GM23338 (cell line): ENCODE measurements around the gene PROX2. TPM values are rescaled to one million over a fixed set of nuclear protein-coding genes. Genes with fewer than 3 reads are reported as not detected.

Experiments used
- polyA plus RNA-seq: library from polyadenylated mRNA; unstranded; fragments of >200 nt; fragmentation: Nextera tagmentation; extraction: Ambion mirVana; gene quantifications from 2 replicates; pipeline ENCODE4 v1.2.1, GENCODE V29; 2016
- total RNA-seq: library from RNA; depleted of rRNA; stranded (reverse); fragments of >200 nt; shearing (Covaris generic); gene quantifications from 2 replicates; pipeline ENCODE4 v1.2.3, GENCODE V29; 2014; rRNA removed

The PROX2 gene
- total and polyA plus RNA-seq, 2 experiments from 2014 or later: 0.06 TPM; not detected in 1

Other genes with a start within 250 kb of the PROX2 start
- 23.6 and 26.3 TPM in 2 replicates for gene AREL1, start 163.1 kb downstream of the PROX2 start, total RNA-seq
- 6.8 and 7.5 TPM in 2 replicates for gene AREL1, start 163.1 kb downstream of the PROX2 start, polyA plus RNA-seq
- gene FCF1, start 163.0 kb downstream of the PROX2 start, total RNA-seq: 58.7 and 61.3 TPM in 2 replicates
- 30.3 and 31.5 TPM in 2 replicates for gene FCF1, start 163.0 kb downstream of the PROX2 start, polyA plus RNA-seq
- 58.4 and 62.4 TPM in 2 replicates for gene YLPM1, start 112.8 kb downstream of the PROX2 start, total RNA-seq
- 33.2 and 39.2 TPM in 2 replicates for gene YLPM1, start 112.8 kb downstream of the PROX2 start, polyA plus RNA-seq
- gene DLST, start 5.8 kb upstream of the PROX2 start, total RNA-seq: 102 and 106 TPM in 2 replicates
- gene DLST, start 5.8 kb upstream of the PROX2 start, polyA plus RNA-seq: 11.2 TPM in 2 replicates
- 6.5 and 11.6 TPM in 2 replicates for gene RPS6KL1, start 47.1 kb upstream of the PROX2 start, total RNA-seq
- 4.6 and 5.6 TPM in 2 replicates for gene RPS6KL1, start 47.1 kb upstream of the PROX2 start, polyA plus RNA-seq
- 6.3 and 9.5 TPM in 2 replicates for gene PGF, start 79.5 kb upstream of the PROX2 start, total RNA-seq
- gene PGF, start 79.5 kb upstream of the PROX2 start, polyA plus RNA-seq: 2.9 and 5.1 TPM in 2 replicates
- 39.2 and 41.4 TPM in 2 replicates for gene EIF2B2, start 126.8 kb upstream of the PROX2 start, total RNA-seq
- 36.4 and 40.5 TPM in 2 replicates for gene EIF2B2, start 126.8 kb upstream of the PROX2 start, polyA plus RNA-seq
- gene MLH3, start 175.3 kb upstream of the PROX2 start, total RNA-seq: 14.7 and 14.8 TPM in 2 replicates
- gene MLH3, start 175.3 kb upstream of the PROX2 start, polyA plus RNA-seq: 8.6 and 10.7 TPM in 2 replicates
- gene ACYP1, start 187.9 kb upstream of the PROX2 start, total RNA-seq: 18.4 and 23.0 TPM in 2 replicates
- 91.5 and 104 TPM in 2 replicates for gene ACYP1, start 187.9 kb upstream of the PROX2 start, polyA plus RNA-seq
- 0.90 and 3.7 TPM in 2 replicates for gene ZC2HC1C, start 193.5 kb upstream of the PROX2 start, total RNA-seq
- 2.8 and 3.7 TPM in 2 replicates for gene ZC2HC1C, start 193.5 kb upstream of the PROX2 start, polyA plus RNA-seq